GM23248 (cell line): ENCODE data around the gene ABITRAM. TPM values are rescaled to one million over a fixed set of nuclear protein-coding genes. Genes with fewer than 3 reads are reported as not detected.
A peak's percentile ranks its signal among the peaks of the same experiment; 100 is the strongest.
"Not testable (repeated sequence)": the region's sequence is repeated elsewhere in the genome, so short reads cannot be mapped to it uniquely, and the experiment has no call there.

ENCODE experiments used
- DNase-seq: peaks from one replicate; pipeline ENCODE4 v3.0.0-alpha.2; 2015
- H2AFZ ChIP-seq: fragments of 200-600 bp; sonication (generic); 2 replicates; pipeline ENCODE4 v1.6.1; 2016; ENCODE audit warnings: antibody characterized with exemption
- H3F3A ChIP-seq: fragments of 200-600 bp; sonication (generic); 2 replicates; pipeline ENCODE4 v1.6.1; 2016; ENCODE audit warnings: mild to moderate bottlenecking, antibody characterized with exemption, mixed run types; ENCODE audit not compliant: insufficient read depth
- H3K27ac ChIP-seq: fragments of 200-600 bp; sonication (generic); 2 replicates; pipeline ENCODE4 v1.5.1; 2016; ENCODE audit warnings: mild to moderate bottlenecking
- H3K27me3 ChIP-seq: fragments of 200-600 bp; sonication (generic); replicated peaks from 2 replicates; pipeline ENCODE4 v1.6.1; 2016; ENCODE audit warnings: mild to moderate bottlenecking; ENCODE audit not compliant: insufficient read depth
- H3K36me3 ChIP-seq: fragments of 200-600 bp; sonication (generic); 2 replicates; pipeline ENCODE4 v1.6.1; 2016; ENCODE audit warnings: low read depth, mild to moderate bottlenecking
- H3K4me1 ChIP-seq: fragments of 200-600 bp; sonication (generic); 2 replicates; pipeline ENCODE4 v1.6.1; 2016; ENCODE audit warnings: mild to moderate bottlenecking; ENCODE audit not compliant: insufficient read depth
- H3K4me2 ChIP-seq: fragments of 200-600 bp; sonication (generic); one replicate; pipeline ENCODE4 v1.6.1; 2016; ENCODE audit warnings: mild to moderate bottlenecking; ENCODE audit not compliant: unreplicated experiment
- H3K4me3 ChIP-seq: fragments of 200-600 bp; sonication (generic); 2 replicates; pipeline ENCODE4 v1.5.1; 2016; ENCODE audit warnings: mild to moderate bottlenecking
- H3K79me2 ChIP-seq: fragments of 200-600 bp; sonication (generic); 2 replicates; pipeline ENCODE4 v1.6.1; 2016; ENCODE audit warnings: mild to moderate bottlenecking; ENCODE audit not compliant: insufficient read depth
- H3K9ac ChIP-seq: fragments of 200-600 bp; sonication (generic); 2 replicates; pipeline ENCODE4 v1.6.1; 2016; ENCODE audit warnings: mild to moderate bottlenecking
- H3K9me2 ChIP-seq: fragments of 200-600 bp; sonication (generic); 2 replicates; pipeline ENCODE4 v1.6.1; 2016; ENCODE audit warnings: mixed run types, mild to moderate bottlenecking, moderate library complexity; ENCODE audit not compliant: insufficient read depth
- H3K9me3 ChIP-seq: fragments of 200-600 bp; sonication (generic); one replicate; pipeline ENCODE4 v1.6.1; 2017; ENCODE audit warnings: low read depth
- H4K20me1 ChIP-seq: fragments of 200-600 bp; sonication (generic); 2 replicates; pipeline ENCODE4 v1.6.0; 2016; ENCODE audit not compliant: insufficient read depth
- EZH2 ChIP-seq: fragments of 200-600 bp; sonication (generic); IDR thresholded peaks from 2 replicates; pipeline ENCODE4 v1.6.1; 2018; ENCODE audit warnings: antibody characterized with exemption, mild to moderate bottlenecking; ENCODE audit not compliant: insufficient read depth, poor library complexity, severe bottlenecking
- EZH2phosphoT487 ChIP-seq: fragments of 200-600 bp; sonication (generic); IDR thresholded peaks from 2 replicates; pipeline ENCODE4 v1.6.1; 2018; ENCODE audit warnings: antibody characterized with exemption, moderate library complexity, mild to moderate bottlenecking, low read depth; ENCODE audit not compliant: insufficient read depth
- WGBS, 2 experiments: methylation state at CpG; one replicate each; pipeline ENCODE4 v1.1.6; 2015 to 2017; ENCODE audit warnings: low lambda C conversion rate in 2 of 2, low coverage in 1 of 2; ENCODE audit errors: missing lambda C conversion rate in 2 of 2; 5-methylcytosine and 5-hydroxymethylcytosine counted together
- in situ Hi-C: fragments of 300-500 bp; cut with MboI; formaldehyde crosslinking; loops from 2 replicates; pipeline ENCODE4 v1.15.0; 2020
- polyA plus RNA-seq: library from polyadenylated mRNA; unstranded; fragments of >200 nt; fragmentation: Nextera tagmentation; extraction: Ambion mirVana; gene quantifications from 2 replicates; pipeline ENCODE4 v1.2.1, GENCODE V29; 2016
- total RNA-seq: library from RNA; depleted of rRNA; stranded (reverse); fragments of >200 nt; shearing (Covaris generic); gene quantifications from 2 replicates; pipeline ENCODE4 v1.2.3, GENCODE V29; 2014

The ABITRAM gene
- total and polyA plus RNA-seq, 2 experiments from 2014 or later = 10.4 to 28.8 TPM

DNA sequence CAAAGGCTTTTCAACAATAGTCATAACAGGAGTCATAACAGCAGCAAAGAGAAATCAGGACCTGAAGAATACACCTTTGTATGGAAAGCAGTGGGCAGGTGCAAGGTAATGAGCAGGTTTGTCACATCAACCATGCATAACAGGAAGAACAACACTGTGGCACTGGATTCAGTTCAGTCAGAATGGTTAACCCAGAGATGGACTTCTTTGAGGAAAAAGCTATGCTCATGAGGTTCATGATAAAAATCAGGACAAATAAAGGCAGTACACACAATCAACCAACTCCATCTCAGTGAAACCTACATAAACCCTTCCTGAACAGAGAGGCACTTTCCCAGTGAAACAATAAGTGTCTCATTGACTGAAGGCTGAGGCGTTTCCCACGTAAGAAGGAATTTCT, 27.0 kb downstream of the ABITRAM start:
- WGBS, 2 experiments = 98 to 100% methylated on average over 2 of the region's 2 CpGs
- in situ Hi-C loops = no loop called here

DNA sequence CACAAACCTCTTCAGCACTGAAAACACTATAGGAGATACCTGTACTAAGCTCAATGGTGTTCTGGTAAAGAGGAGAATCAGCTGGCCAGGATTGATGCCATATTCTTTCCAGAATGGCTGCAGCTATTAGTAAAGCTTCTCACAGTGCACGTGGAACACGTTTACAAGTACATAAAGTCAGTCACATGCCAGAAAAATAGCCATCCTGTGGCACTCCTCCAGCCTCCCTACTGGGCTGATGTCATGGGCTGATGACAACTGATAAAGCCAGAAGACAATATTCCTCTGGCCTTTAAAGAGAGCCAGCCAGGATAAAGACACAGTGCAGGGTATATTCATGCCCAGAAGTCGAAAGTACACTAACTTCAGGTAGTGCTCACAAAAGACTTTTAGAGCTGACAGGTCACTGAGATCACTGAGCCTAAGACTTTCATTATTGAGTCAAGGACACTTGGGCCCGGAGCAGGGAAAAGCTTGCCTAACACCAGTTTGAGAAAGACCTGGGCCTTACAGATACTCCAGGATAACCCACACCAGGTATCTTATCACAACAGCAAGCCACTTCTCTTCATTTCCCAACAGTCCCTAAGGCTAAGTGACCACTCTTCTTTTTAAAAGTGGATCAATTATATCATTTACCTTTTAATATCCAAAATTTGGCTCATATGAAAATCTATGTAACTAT, 29.4 kb downstream of the ABITRAM start:
- H3K9ac ChIP-seq = no peak overlapping the region

More for the DNA sequence above, 27.0 kb downstream of the ABITRAM start:
- H3K4me3 ChIP-seq = no peak overlapping the region
- H2AFZ ChIP-seq = no peak overlapping the region
- H3K27me3 ChIP-seq = no peaks in the 10 kb centered on the region
- H3K9me2 ChIP-seq = no peaks in the 10 kb centered on the region
- H4K20me1 ChIP-seq = no peaks in the 10 kb centered on the region
- H3K9me3 ChIP-seq = no peaks in the 10 kb centered on the region
- TF ChIP-seq EZH2phosphoT487 = no peak
- TF ChIP-seq EZH2 = no peak
- H3K9ac ChIP-seq = no peak overlapping the region
- DNase-seq = no peak
- H3K27ac ChIP-seq = no peak overlapping the region
- H3K4me1 ChIP-seq = peaks cover 15% of the 10 kb centered on the region
- H3F3A ChIP-seq = no peaks in the 10 kb centered on the region
- no peak overlapping the region for H3K4me2 ChIP-seq
- H3K79me2 ChIP-seq = no peaks in the 10 kb centered on the region
- peaks cover 10% of the 10 kb centered on the region; the same call in 1 of the 2 replicates for H3K36me3 ChIP-seq

DNA sequence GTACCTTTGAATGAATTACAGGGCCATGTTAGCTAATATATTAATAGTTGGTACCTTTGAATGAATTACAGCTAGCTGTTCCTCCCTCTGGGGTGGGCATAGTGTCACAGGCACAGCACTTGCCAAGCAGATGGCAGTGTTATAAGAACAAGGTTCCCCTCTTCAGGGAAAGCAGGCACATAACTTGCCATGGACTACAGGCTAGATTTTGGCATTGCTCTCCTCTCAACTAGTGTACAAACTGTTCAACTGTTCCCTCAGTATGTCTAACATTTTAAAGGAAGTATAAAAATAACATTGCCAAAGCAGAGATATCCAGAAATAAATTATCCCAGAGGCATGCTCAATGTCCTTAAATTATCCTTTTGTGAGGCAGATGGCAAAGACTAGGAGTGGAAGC, 33.7 kb downstream of the ABITRAM start:
- H3K36me3 ChIP-seq = peaks cover 38% of the 10 kb centered on the region
- no peaks in the 10 kb centered on the region for H3F3A ChIP-seq
- TF ChIP-seq EZH2phosphoT487 (no peak), EZH2 (no peak)
- H3K27ac ChIP-seq = no peak overlapping the region
- H4K20me1 ChIP-seq = no peaks in the 10 kb centered on the region
- in situ Hi-C loops = no loop called here
- no peak overlapping the region for H3K4me3 ChIP-seq
- H3K79me2 ChIP-seq = no peaks in the 10 kb centered on the region
- no peak overlapping the region for H3K9ac ChIP-seq
- no peaks in the 10 kb centered on the region for H3K9me2 ChIP-seq
- no peaks in the 10 kb centered on the region for H3K27me3 ChIP-seq
- H3K4me2 ChIP-seq = no peak overlapping the region
- peaks cover 15% of the 10 kb centered on the region for H3K4me1 ChIP-seq
- H2AFZ ChIP-seq = no peak overlapping the region
- H3K9me3 ChIP-seq = no peaks in the 10 kb centered on the region
- DNase-seq = no peak

More for the DNA sequence above, 29.4 kb downstream of the ABITRAM start:
- Histone ChIP-seq H3K27me3 (no peaks in the 10 kb centered on the region), H3F3A (no peaks in the 10 kb centered on the region), H2AFZ (no peak overlapping the region), H3K4me3 (no peak overlapping the region), H3K9me2 (no peaks in the 10 kb centered on the region), H4K20me1 (no peaks in the 10 kb centered on the region), H3K79me2 (no peaks in the 10 kb centered on the region), H3K4me1 (peaks cover 15% of the 10 kb centered on the region), H3K27ac (no peak overlapping the region), H3K9me3 (no peaks in the 10 kb centered on the region), H3K36me3 (peaks cover 11% of the 10 kb centered on the region; the same call in 1 of the 2 replicates), H3K4me2 (no peak overlapping the region)
- peak; percentile 61 for DNase-seq
- 54 to 57% methylated on average over 4 of the region's 4 CpGs for WGBS, 2 experiments
- in situ Hi-C loops = no loop called here
- TF ChIP-seq EZH2phosphoT487 (no peak), EZH2 (no peak)

DNA sequence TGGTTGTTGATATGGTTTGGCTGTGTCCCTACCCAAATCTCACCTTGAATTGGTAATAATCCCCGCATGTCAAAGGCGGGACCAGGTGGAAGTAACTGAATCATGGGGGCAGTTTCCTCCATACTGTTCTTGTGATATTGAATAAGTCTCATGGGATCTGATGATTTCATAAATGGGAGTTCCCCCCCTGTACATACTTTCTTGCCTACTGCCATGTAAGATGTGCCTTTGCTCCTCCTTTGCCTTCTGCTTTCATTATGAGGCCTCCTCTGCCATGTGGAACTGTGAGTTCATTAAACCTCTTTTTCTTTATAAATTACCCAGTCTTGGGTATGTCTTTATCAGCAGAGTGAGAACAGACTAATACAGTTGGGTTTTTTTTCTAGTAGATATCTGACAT, 37.2 kb downstream of the ABITRAM start:
- peaks cover 33% of the 10 kb centered on the region for H3K36me3 ChIP-seq
- in situ Hi-C loops = not testable (repeated sequence)

DNA sequence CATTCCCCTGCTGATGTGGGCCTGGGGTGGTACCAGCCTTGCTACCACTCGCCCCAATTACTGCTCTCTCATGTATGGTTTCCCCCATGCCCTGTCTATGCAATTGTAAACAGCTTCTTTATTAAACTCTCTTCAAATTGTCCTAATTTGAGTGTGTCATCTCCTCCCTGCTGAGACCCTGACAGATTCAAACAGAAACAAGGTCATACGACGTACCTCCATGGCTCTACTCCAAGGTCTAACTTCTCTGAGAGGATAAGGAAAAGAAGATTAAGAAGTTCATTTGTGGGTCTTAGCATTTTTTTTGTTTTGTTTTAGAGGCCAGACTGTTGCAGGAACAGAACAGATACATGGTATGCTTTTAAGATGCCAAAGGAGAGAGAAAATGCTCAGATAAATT, 38.0 kb downstream of the ABITRAM start:
- 80 to 83% methylated on average over 3 of the region's 3 CpGs for WGBS, 2 experiments
- no peaks in the 10 kb centered on the region for H3K79me2 ChIP-seq
- no peak overlapping the region for H3K4me3 ChIP-seq
- H3K9ac ChIP-seq = no peak overlapping the region
- H4K20me1 ChIP-seq = no peaks in the 10 kb centered on the region
- H3F3A ChIP-seq = no peaks in the 10 kb centered on the region
- no peaks in the 10 kb centered on the region for H3K9me3 ChIP-seq
- no peak for TF ChIP-seq EZH2
- TF ChIP-seq EZH2phosphoT487 = no peak
- DNase-seq = no peak
- H2AFZ ChIP-seq = no peak overlapping the region
- H3K27ac ChIP-seq = no peak overlapping the region
- no peaks in the 10 kb centered on the region for H3K9me2 ChIP-seq
- H3K27me3 ChIP-seq = no peaks in the 10 kb centered on the region
- in situ Hi-C loops = no loop called here
- H3K4me1 ChIP-seq = no peaks in the 10 kb centered on the region
- no peak overlapping the region for H3K4me2 ChIP-seq
- H3K36me3 ChIP-seq = peaks cover 40% of the 10 kb centered on the region

More for the DNA sequence above, 37.2 kb downstream of the ABITRAM start:
- not testable (repeated sequence) for H3K9me2 ChIP-seq, H3K4me3 ChIP-seq, H3K4me2 ChIP-seq, H3K27ac ChIP-seq, H4K20me1 ChIP-seq, H2AFZ ChIP-seq, DNase-seq, H3K9me3 ChIP-seq, H3K4me1 ChIP-seq, H3K27me3 ChIP-seq, H3F3A ChIP-seq, H3K9ac ChIP-seq, H3K79me2 ChIP-seq
- whole genome bisulfite sequencing, 2 experiments = 96 to 97% methylated on average over 2 of the region's 2 CpGs
